H1 (cell line): Measurements from ENCODE around the gene CLIC1. TPM values are rescaled to one million over a fixed set of nuclear protein-coding genes. Genes with fewer than 3 reads are reported as not detected.

ENCODE experiments used
- CHD2 ChIP-seq: IDR thresholded peaks from 2 replicates; pipeline ENCODE4 v1.6.1; 2012; ENCODE audit warnings: low read length, improper control_type of control experiment
- MAFK ChIP-seq: IDR thresholded peaks from 2 replicates; pipeline ENCODE4 v1.6.1; 2012; ENCODE audit warnings: low read depth, mild to moderate bottlenecking, improper control_type of control experiment, low read length
- RFX5 ChIP-seq: IDR thresholded peaks from 2 replicates; pipeline ENCODE4 v1.6.1; 2011; ENCODE audit warnings: low read depth, low read length, improper control_type of control experiment, borderline replicate concordance
- polyA plus RNA-seq, 7 experiments: library from polyadenylated mRNA; depleted of rRNA in 3 of 7; stranded (reverse) in 5 of 7; unstranded in 2 of 7; fragments of >200 nt in 5 of 7; fragments of 200-250 nt in 2 of 7; gene quantifications; 1 replicate in 5 of 7; 2 replicates in 1 of 7; 4 replicates in 1 of 7; pipeline versions ENCODE4 v1.2.1 to v1.2.3, GENCODE V29; 2011 to 2013; ENCODE audit warnings: missing spikeins in 2 of 7, mixed read lengths in 2 of 7
- total RNA-seq: library from RNA; stranded (reverse); fragmentation: NEBNext Ultra II Directional; extraction: Animal tissue kit (Norgen Biotek cat#: 25700); gene quantifications from 2 replicates; pipeline ENCODE4 v1.2.1, GENCODE V29; 2021
- TF ChIP-seq, protein P1 (sequence below): IDR thresholded peaks from 2 replicates; pipeline ENCODE4 v1.6.1; 2011; ENCODE audit warnings: low read length, improper control_type of control experiment
- TF ChIP-seq, protein P2 (sequence below): IDR thresholded peaks from 2 replicates; pipeline ENCODE4 v1.6.1; 2011; ENCODE audit warnings: low read depth, mild to moderate bottlenecking, low read length; ENCODE audit not compliant: insufficient read depth

Gene CLIC1
- total and polyA plus RNA-seq, 2 of the 8 experiments (the other 6 are each of a cell fraction or from before 2014, with no cell fraction given): 250 to 277 TPM

- TF ChIP-seq MAFK: no peak
- TF ChIP-seq, protein P1, sequence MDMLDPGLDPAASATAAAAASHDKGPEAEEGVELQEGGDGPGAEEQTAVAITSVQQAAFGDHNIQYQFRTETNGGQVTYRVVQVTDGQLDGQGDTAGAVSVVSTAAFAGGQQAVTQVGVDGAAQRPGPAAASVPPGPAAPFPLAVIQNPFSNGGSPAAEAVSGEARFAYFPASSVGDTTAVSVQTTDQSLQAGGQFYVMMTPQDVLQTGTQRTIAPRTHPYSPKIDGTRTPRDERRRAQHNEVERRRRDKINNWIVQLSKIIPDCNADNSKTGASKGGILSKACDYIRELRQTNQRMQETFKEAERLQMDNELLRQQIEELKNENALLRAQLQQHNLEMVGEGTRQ: no peak
- no peak for TF ChIP-seq CHD2
- TF ChIP-seq RFX5: no peak
- TF ChIP-seq, protein P2, sequence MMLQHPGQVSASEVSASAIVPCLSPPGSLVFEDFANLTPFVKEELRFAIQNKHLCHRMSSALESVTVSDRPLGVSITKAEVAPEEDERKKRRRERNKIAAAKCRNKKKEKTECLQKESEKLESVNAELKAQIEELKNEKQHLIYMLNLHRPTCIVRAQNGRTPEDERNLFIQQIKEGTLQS: no peak
These were observed 6.6 kb upstream of the CLIC1 start (continued) for GRCh38 chr6:31742894-31743293.
